Epithelial cell of esophagus (primary cell): Measurements from ENCODE around the gene CMTM8.
"Not testable (repeated sequence)": the region's sequence is repeated elsewhere in the genome, so short reads cannot be mapped to it uniquely, and the experiment has no call there.

ENCODE experiments used
- DNase-seq: peaks from one replicate; pipeline ENCODE4 v3.0.0; 2010; ENCODE audit warnings: low read depth
- H3K4me3 ChIP-seq: 2 replicates; pipeline ENCODE4 v1.5.1; 2011; ENCODE audit warnings: mild to moderate bottlenecking, low read length, control low read depth
- TF ChIP-seq, protein P1 (sequence below): IDR thresholded peaks from 2 replicates; pipeline ENCODE4 v1.5.1; 2011; ENCODE audit warnings: low read depth, mild to moderate bottlenecking, low read length, control low read depth, inconsistent platforms; ENCODE audit not compliant: insufficient read depth; ENCODE audit errors: missing control alignments

CMTM8 gene

GRCh38 chr3:32226875-32227500 is 11.5 kb upstream of the CMTM8 start:
- peak; percentile 66 for DNase-seq
- H3K4me3 ChIP-seq, result no peak overlapping the region
- TF ChIP-seq, protein P1, sequence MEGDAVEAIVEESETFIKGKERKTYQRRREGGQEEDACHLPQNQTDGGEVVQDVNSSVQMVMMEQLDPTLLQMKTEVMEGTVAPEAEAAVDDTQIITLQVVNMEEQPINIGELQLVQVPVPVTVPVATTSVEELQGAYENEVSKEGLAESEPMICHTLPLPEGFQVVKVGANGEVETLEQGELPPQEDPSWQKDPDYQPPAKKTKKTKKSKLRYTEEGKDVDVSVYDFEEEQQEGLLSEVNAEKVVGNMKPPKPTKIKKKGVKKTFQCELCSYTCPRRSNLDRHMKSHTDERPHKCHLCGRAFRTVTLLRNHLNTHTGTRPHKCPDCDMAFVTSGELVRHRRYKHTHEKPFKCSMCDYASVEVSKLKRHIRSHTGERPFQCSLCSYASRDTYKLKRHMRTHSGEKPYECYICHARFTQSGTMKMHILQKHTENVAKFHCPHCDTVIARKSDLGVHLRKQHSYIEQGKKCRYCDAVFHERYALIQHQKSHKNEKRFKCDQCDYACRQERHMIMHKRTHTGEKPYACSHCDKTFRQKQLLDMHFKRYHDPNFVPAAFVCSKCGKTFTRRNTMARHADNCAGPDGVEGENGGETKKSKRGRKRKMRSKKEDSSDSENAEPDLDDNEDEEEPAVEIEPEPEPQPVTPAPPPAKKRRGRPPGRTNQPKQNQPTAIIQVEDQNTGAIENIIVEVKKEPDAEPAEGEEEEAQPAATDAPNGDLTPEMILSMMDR, result no peak

- H3K4me3 ChIP-seq, DNase-seq: not testable (repeated sequence)
Observed at GRCh38 chr3:32228743-32229142, 9.7 kb upstream of the CMTM8 start.

DNA sequence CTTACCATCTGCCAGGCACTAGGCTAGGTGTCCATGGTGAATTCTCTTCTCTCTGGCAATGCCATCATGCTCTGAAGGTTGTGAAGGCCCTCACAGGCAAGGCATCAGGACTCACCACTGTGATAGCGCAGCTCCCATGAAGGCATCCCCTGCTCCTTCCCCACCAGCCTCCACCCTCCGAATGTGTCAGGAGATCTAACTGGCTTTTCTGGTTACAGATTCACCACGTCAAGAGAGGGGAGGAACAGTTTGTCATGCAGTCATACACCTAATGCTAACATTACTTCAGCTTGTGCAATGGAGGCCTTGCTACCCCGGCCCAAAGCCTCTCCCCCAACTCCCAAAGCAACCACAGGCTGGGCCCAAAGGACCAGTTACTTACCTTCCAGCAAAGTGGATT is 8.9 kb upstream of the CMTM8 start:
- DNase-seq, result peak; percentile 60
- H3K4me3 ChIP-seq, result no peak overlapping the region
- TF ChIP-seq, protein P1, result no peak

DNA sequence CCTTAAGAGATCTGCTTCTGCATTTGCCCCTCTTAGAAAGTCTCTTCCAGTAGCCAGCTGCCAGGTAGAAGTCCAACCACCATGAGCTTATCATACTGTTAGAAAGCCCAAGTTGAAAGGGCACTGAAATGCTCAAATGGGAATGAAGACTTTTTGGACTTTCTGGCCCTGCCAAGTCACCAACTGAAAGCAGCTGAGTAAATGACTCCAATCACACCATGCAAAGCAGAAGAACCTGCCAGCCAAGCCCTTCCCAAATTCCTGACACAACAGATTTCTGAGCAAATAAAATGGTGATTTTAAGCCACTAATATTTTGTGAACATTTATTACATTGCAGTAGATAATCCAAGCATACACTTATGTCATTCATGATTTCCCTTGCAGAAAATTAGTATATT is 2.1 kb upstream of the CMTM8 start:
- DNase-seq, result no peak
- no peak overlapping the region for H3K4me3 ChIP-seq
- TF ChIP-seq, protein P1, result no peak

- no peak for DNase-seq
- TF ChIP-seq, protein P1, result no peak
- H3K4me3 ChIP-seq, result peak overlapping the region; percentile 67
Observed at GRCh38 chr3:32237670-32238452, 619 bp upstream of the CMTM8 start.

DNA sequence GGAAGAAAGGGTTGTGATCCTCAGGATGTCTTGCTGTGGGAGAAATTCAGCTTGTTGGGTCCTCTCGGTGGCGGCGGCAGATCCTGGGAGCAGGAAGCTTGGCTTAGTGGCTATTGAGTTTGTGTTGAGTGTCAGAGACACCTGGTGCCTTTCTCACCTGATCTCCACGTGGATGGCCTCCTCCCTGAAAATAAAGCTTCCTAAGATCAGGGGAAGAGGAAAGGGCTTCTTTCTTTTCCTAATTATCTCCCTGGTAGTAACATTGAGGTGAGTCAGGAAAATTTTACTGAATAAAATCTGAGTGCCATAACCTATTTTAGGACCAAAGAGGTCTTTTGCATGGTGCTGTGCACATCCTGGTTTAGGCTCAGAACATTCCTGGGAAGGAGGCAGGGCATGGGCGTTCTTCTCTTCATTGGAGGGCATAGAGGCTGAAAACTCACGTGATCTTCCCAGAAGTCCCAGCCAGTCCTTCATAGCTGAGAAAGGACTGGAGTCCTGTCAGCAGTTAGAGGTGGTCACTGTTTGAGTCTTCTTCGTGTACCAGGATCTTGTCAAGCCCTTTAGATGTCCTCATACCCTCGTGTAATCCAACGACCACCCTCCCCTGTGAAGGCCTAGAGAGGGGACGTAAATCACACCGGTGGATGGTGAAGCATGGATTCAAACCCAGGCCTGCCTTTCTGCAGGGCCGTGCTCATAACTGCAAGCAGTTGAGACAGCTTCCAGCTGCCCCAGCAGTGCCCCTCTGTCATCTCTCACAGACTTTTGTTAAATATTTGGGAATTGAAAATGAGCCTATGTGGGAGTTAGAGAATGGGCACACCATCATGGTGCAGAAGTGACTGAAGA is 1.1 kb downstream of the CMTM8 start:
- peak overlapping the region; percentile 67 for H3K4me3 ChIP-seq
- TF ChIP-seq, protein P1, result no peak
- peak; percentile 26 for DNase-seq

GRCh38 chr3:32240159-32240545 is 1.7 kb downstream of the CMTM8 start:
- peak; percentile 35 for DNase-seq
- TF ChIP-seq, protein P1, result peak; percentile 41
- no peak overlapping the region for H3K4me3 ChIP-seq
